NCI-H2196 (cell line): ENCODE data around the gene ZNF23.
"Not testable (repeated sequence)": the region's sequence is repeated elsewhere in the genome, so short reads cannot be mapped to it uniquely, and the experiment has no call there.

ENCODE experiments used
- DNase-seq: peaks from one replicate; lab custom pipeline; 2025; ENCODE audit not compliant: unreplicated experiment; lab: John Stamatoyannopoulos, UW

Gene ZNF23

DNA sequence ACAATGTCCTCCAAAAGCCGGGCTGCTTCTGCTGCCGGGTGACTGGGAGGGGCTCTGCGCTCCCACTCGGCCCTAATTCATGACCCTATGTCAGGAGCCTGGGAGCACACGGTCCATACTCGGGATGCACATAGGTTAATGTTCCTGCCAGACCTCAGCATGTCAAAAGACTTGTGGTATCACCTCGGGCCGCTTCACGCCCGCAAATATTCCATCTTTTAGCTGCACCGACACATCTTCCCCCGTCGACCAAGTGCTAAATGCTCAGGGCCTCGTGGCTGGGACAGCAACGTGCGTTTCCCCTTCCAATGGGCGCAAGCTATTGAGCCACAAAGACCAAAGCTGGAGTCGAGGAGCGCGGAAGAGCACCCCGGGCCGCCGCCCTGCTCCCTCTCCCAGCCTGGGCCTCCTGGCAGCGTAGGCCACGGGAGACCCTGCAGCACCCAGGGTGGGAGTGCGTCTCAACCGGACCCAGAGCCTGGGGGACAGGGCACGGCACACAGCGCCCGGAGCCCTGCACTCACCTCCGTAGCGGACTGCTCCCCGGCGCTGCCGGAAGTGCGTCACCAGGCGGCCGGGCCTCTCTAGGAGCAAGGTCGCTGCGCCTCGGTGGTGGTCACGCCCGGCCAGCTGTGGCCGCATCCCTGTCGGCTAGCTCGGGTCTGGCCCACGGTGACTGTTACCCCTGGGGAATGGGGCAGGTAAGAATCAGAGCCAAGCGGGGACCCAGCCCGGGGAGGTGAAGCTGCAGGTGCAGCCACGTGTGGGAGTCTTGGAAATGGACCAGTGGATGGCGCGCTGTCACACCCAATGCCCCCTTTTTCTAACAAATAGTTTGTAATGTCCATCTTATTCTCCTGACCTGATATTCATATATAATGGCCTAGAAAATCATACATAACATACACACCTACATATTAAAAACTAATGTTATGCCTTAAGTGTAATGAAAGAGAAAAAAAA is at the start of gene ZNF23:
Gene ZNF23 (minus strand): TSS at position 562 of the 963 bp plus-strand sequence. CDS start 5,451 bp downstream, outside the sequence.
- peak; percentile 55 for DNase-seq

DNA sequence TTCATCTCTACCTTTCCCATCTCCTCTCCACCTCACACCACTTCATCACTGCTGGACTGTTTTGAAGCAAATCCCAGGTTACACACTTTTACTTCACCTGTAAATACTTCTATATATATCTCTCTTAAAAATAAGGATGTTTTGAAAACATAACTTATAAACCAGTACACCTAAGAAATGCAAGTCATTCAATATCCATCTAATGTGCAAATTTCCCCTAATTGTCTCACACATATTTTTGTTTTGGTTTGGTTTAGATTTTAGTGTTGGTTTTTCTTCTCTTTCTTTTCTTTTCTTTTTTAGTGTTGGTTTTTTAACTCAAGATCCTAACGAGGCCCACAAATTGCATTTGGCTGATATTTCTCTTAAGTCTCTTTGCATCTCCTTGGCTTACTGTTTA is 45.0 kb upstream of the ZNF23 start:
- DNase-seq: no peak

DNA sequence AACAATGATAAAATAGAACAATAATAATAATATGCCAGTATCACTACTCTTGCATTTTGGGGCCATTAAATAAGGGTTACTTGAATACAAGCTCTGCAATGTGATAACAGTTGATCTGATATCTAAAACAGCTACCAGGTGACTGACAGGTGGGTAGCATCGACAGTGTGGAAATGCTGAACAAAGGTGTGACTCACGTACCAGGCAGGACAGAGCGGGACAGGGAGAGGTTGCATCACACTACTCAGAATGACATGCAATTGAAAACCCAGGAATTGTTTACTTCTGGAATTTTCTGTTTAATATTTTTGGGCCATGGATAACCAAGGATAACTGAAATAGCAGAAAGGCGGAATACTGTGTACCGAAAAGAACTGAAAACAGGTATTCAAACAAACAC is 42.9 kb upstream of the ZNF23 start:
- DNase-seq: no peak

DNA sequence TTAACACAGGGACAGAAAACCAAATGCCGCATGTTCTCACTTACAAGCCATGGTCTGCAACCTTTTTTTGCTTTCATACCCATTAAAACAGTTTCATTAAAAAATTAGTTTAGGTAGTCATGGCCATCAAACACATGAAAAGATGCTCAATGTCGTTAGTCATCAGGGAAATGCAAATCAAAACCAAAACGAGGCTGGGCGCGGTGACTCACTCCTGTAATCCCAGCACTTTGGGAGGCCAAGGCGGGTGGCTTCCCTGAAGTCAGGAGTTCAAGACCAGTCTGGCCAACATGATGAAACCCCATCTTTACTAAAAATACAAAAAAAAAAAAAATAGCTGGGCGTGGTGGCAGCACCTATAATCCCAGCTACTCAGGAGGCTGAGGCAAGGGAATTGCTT is 42.0 kb upstream of the ZNF23 start:
- DNase-seq: not testable (repeated sequence)

GRCh38 chr16:71501547-71501946 is 39.5 kb upstream of the ZNF23 start:
- DNase-seq: no peak

DNA sequence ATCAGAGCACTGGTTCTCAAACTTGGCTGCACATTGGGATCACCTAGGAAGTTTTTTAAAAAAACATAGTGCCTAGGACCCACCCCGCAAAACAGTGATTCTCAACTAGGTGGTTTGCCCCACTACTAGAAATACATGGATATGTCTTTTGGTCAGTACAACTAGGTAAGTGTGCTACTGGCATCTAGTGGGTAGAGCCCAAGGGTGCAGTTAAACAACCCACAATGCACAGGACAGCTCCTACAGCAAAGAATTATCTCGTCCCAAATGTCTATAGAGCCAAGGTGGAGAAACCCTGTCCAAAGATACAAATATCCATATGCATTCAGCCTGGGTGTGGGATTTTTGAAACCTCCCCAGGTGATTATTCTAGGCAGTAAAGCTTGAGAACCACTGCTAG is 38.9 kb upstream of the ZNF23 start:
- no peak for DNase-seq

DNA sequence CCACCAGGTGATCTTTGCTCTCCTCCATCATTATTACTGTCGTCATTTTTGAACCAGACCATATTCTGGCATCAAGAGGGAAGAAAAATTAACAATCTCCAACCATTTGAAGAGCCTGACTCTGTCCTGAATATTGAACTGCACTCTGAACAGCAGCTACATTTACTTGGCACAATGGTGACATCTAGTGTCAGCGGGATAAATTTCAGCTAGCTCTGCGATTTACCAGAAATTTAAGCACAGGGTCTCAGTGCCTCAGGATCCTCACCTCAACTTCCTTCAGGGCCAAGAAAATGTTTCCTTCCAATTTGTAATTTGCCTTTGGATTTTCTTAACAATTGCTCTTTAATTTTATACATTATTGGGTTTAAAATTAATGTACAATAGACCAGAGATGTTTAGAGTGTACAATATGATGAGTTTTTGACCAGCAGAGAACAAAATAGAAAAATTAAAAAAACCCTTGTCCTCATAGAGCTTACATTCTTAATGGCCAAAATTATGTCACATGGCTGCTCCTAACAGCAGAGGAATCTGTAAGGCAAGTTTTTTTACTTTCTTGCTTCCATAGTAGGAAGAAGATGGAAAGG is 37.8 kb upstream of the ZNF23 start:
- peak; percentile 28 for DNase-seq

GRCh38 chr16:71498031-71498430 is 36.0 kb upstream of the ZNF23 start:
- no peak for DNase-seq

DNA sequence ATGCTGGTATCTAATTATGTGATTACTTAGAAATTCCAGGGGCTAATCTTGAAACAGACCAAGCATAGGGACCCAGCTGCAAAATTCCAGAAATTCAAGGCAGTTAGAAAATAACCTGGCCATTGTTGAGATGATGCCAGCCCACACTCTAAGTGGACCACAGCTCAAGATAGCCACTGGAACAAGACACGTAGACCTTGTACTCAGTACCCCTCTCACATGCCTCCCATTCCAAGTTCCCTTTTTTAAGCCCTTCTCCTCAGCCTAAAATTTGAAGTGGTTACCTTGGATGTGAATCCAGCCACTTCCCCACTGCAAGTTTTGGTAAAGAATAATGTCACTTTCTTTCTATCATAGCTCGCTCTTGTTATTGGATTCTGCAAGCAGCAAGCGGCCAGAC is 31.2 kb upstream of the ZNF23 start:
- no peak for DNase-seq

GRCh38 chr16:71492786-71493185 is 30.7 kb upstream of the ZNF23 start:
- no peak for DNase-seq

GRCh38 chr16:71491054-71491453 is 29.0 kb upstream of the ZNF23 start:
- DNase-seq: no peak

GRCh38 chr16:71490361-71490760 is 28.3 kb upstream of the ZNF23 start:
- no peak for DNase-seq

- DNase-seq: no peak
Measured at GRCh38 chr16:71489122-71489521, 27.1 kb upstream of the ZNF23 start, which contains the start of gene ZNF19. TSS of gene ZNF19 (minus strand) at chr16:71489324. CDS start at chr16:71482114, 7,210 bp downstream.

DNA sequence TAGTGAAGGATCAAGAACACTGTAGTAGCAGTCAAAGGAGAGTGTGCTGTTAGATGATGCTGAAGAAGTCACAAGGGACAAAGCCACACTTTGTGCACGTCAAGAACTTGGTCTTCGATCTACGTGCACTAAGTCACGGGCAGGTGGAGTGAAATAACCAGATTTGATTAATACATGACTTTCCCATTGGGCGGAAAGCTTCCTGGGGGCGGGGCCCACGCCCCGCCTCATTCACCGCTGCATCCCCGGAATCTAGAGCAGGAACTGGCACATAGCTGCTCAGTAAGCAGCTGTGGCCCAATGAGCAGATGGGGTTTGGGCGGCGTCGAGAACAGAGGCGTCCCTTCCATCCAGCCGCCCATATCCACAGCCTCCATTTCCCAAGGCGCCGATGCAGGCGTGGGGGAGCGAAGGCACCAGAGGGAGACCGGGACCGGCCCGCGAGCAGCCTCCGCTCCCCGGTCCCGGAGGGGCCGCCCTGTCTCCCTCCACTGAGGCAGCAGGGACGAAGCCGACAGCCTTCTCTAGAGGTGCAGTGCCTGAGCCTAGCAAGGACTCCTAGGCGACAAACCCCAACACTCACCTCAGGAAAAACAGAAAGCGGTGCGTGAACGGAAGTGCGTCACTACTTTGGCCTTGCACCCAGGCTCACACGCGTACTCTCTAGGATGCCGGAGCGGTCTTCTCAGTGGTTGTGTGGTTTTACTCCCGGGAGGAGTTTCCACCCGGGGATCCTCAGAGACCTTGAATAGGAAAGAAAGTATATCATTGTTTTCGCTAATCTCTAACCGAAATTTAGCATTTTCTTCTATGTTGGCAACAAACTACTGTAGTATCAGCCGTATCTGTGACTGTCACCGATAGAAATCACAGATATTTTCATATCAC is 22.2 kb upstream of the ZNF23 start:
- DNase-seq: peak; percentile 78

GRCh38 chr16:71482569-71482968 is 20.5 kb upstream of the ZNF23 start:
- no peak for DNase-seq

DNA sequence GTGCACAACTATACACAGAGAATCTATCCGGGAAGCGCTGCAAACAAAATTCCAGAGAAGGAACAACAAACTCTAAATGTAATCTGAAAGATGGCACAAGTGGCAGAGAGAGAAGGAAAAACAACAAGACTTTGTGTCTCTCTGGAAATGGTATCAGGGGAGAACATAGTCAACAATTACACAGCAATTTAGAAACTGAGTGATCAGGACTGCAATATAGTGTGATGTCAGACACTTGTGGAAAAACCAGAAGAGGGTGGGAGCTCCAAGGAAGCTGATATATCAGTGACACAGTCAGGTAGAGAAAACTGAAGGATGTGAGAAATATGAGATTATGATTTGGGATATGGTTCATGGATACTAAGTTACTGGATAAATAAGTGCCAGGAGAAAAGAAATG is 18.9 kb upstream of the ZNF23 start:
- DNase-seq: no peak

DNA sequence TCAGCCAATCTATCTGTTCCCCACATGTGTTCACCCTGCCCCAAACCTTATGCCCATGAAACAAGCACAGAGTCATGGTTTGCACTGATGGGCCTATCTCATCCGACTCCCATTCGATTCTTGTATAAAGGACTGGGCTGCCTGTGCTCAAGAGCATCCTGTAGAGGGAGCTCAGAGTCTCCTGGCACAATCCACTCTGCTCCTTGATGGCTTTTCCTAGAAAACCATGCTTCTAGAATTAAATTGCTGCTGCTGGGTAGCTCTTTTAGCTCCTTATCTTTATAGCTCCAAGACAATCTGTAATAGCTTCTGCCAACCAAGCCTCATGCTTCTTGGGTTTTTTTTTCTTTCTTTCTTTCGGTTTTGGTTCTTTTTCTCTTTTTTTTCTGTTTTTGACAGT is 17.4 kb upstream of the ZNF23 start:
- DNase-seq: peak; percentile 15

GRCh38 chr16:71476457-71477124 is 14.5 kb upstream of the ZNF23 start:
- DNase-seq: no peak

- no peak for DNase-seq
Measured at GRCh38 chr16:71474864-71475263, 12.8 kb upstream of the ZNF23 start.

- no peak for DNase-seq
Measured at GRCh38 chr16:71473891-71474290, 11.8 kb upstream of the ZNF23 start.

- no peak for DNase-seq
Measured at GRCh38 chr16:71472931-71473330, 10.9 kb upstream of the ZNF23 start.
